GM19324 (cell line): ENCODE data around the gene ACAP3.

Experiments used
- ATAC-seq: cut with Tn5 transposase; IDR thresholded peaks from one replicate; pipeline ENCODE4 v1.9.1; 2021; ENCODE audit warnings: mild to moderate bottlenecking, moderate library complexity; ENCODE audit not compliant: unreplicated experiment, low FRiP score

The ACAP3 gene

GRCh38 chr1:1272341-1273208 is 35.2 kb downstream of the ACAP3 start:
- peak; percentile 4 for ATAC-seq

- ATAC-seq = no peak
Measured at GRCh38 chr1:1270813-1271212, 36.9 kb downstream of the ACAP3 start.

GRCh38 chr1:1268284-1268682 is 39.4 kb downstream of the ACAP3 start:
- no peak for ATAC-seq

- no peak for ATAC-seq
Measured at GRCh38 chr1:1267488-1268283, 40.0 kb downstream of the ACAP3 start.

GRCh38 chr1:1264868-1265272 is 42.9 kb downstream of the ACAP3 start:
- no peak for ATAC-seq

- no peak for ATAC-seq
Measured at GRCh38 chr1:1264026-1264425, 43.7 kb downstream of the ACAP3 start.

- ATAC-seq = no peak
Measured at GRCh38 chr1:1262758-1263157, 45.0 kb downstream of the ACAP3 start.

- no peak for ATAC-seq
Measured at GRCh38 chr1:1262071-1262470, 45.7 kb downstream of the ACAP3 start.

GRCh38 chr1:1260843-1261560 is 46.7 kb downstream of the ACAP3 start:
- no peak for ATAC-seq

GRCh38 chr1:1259951-1260600 is 47.7 kb downstream of the ACAP3 start:
- no peak for ATAC-seq

- ATAC-seq = no peak
Measured at GRCh38 chr1:1259540-1259939, 48.2 kb downstream of the ACAP3 start.

GRCh38 chr1:1259119-1259488 is 48.6 kb downstream of the ACAP3 start:
- ATAC-seq = no peak

- ATAC-seq = no peak
Measured at GRCh38 chr1:1256956-1257871, 50.5 kb downstream of the ACAP3 start.

GRCh38 chr1:1255611-1256010 is 52.1 kb downstream of the ACAP3 start:
- ATAC-seq = no peak

- ATAC-seq = no peak
Measured at GRCh38 chr1:1255078-1255477, 52.7 kb downstream of the ACAP3 start.

- no peak for ATAC-seq
Measured at GRCh38 chr1:1254667-1254998, 53.1 kb downstream of the ACAP3 start.

GRCh38 chr1:1253972-1254666 is 53.6 kb downstream of the ACAP3 start:
- ATAC-seq = no peak

GRCh38 chr1:1253314-1253713 is 54.4 kb downstream of the ACAP3 start:
- ATAC-seq = no peak

- no peak for ATAC-seq
Measured at GRCh38 chr1:1250786-1251284, 56.9 kb downstream of the ACAP3 start.
